SK-N-SH (cell line): ENCODE data around the gene MPO. TPM values are rescaled to one million over a fixed set of nuclear protein-coding genes. Genes with fewer than 3 reads are reported as not detected.

Experiments
- CTCF ChIA-PET: fragments of 300-600, 350-600 bp; formaldehyde crosslinking; extraction: SDS; loops from one replicate; lab custom pipeline; 2021; lab: Yijun Ruan, JAX
- POLR2A ChIA-PET: fragments of 350-600 bp; sonication (Branson Sonifier 250); formaldehyde crosslinking; extraction: SDS; loops from one replicate; lab custom pipeline; 2020; ENCODE audit warnings: antibody characterized with exemption, inconsistent platforms; lab: Yijun Ruan, JAX
- DNase-seq: peaks from one replicate; pipeline ENCODE4 v3.0.0; 2012
- H2AFZ ChIP-seq: fragments of 200-600 bp; sonication (generic); 2 replicates; pipeline ENCODE4 v1.8.1; 2016; ENCODE audit warnings: antibody characterized with exemption, mild to moderate bottlenecking, low read depth
- H3F3A ChIP-seq: fragments of 200-600 bp; sonication (generic); replicated peaks from 2 replicates; pipeline ENCODE3; 2016; ENCODE audit warnings: antibody characterized with exemption, mild to moderate bottlenecking; ENCODE audit not compliant: insufficient read depth
- H3K27ac ChIP-seq, 2 experiments: fragments of 200-500 bp in 1 of 2; fragments of 200-600 bp in 1 of 2; sonication (Bioruptor generic) in 1 of 2; sonication (generic), shearing (Covaris generic) in 1 of 2; 2 replicates each; pipeline versions ENCODE4 v1.5.1 to v1.6.1; 2014 to 2016; ENCODE audit warnings: low read depth in 2 of 2, inconsistent platforms in 1 of 2, low read length in 1 of 2, mild to moderate bottlenecking in 1 of 2, mixed read lengths in 1 of 2
- H3K27me3 ChIP-seq: fragments of 200-600 bp; sonication (generic), shearing (Covaris generic); 2 replicates; pipeline ENCODE4 v1.6.1; 2016; ENCODE audit warnings: mixed run types; ENCODE audit not compliant: insufficient read depth
- H3K36me3 ChIP-seq, 2 experiments: fragments of 200-500 bp in 1 of 2; fragments of 200-600 bp in 1 of 2; sonication (Bioruptor generic) in 1 of 2; sonication (generic) in 1 of 2; replicated peaks in 1 of 2; 2 replicates each; pipeline versions ENCODE3 to v1.5.1; 2014 to 2016; ENCODE audit warnings: low read length in 1 of 2, mild to moderate bottlenecking in 1 of 2; ENCODE audit not compliant: insufficient read depth in 2 of 2, control insufficient read depth in 1 of 2
- H3K4me1 ChIP-seq, 2 experiments: fragments of 200-500 bp in 1 of 2; fragments of 200-600 bp in 1 of 2; sonication (Bioruptor generic) in 1 of 2; sonication (generic), shearing (Covaris generic) in 1 of 2; 2 replicates each; pipeline versions ENCODE4 v1.5.1 to v1.6.1; 2014 to 2016; ENCODE audit warnings: low read depth in 1 of 2, low read length in 1 of 2, mixed run types in 1 of 2; ENCODE audit not compliant: insufficient read depth in 2 of 2, control insufficient read depth in 1 of 2
- H3K4me2 ChIP-seq: fragments of 200-600 bp; sonication (generic), shearing (Covaris generic); 2 replicates; pipeline ENCODE4 v1.6.1; 2017; ENCODE audit warnings: mixed run types
- H3K4me3 ChIP-seq, 2 experiments: fragments of 200-500 bp in 1 of 2; fragments of 200-600 bp in 1 of 2; sonication (Bioruptor generic) in 1 of 2; sonication (generic), shearing (Covaris generic) in 1 of 2; 2 replicates each; pipeline versions ENCODE4 v1.5.1 to v1.8.1; 2014 to 2016; ENCODE audit warnings: low read depth in 2 of 2, inconsistent platforms in 1 of 2, low read length in 1 of 2, mild to moderate bottlenecking in 1 of 2, mixed read lengths in 1 of 2, moderate library complexity in 1 of 2
- H3K79me2 ChIP-seq: fragments of 200-600 bp; sonication (generic); 2 replicates; pipeline ENCODE4 v1.8.1; 2017; ENCODE audit warnings: mild to moderate bottlenecking; ENCODE audit not compliant: insufficient read depth
- H3K9ac ChIP-seq: fragments of 200-600 bp; sonication (generic); 2 replicates; pipeline ENCODE4 v1.6.1; 2017; ENCODE audit warnings: mixed run types
- H3K9me2 ChIP-seq: fragments of 200-600 bp; sonication (generic); 2 replicates; pipeline ENCODE4 v1.6.1; 2017; ENCODE audit warnings: mixed run types
- H3K9me3 ChIP-seq: fragments of 200-600 bp; sonication (generic); 2 replicates; pipeline ENCODE4 v1.6.1; 2017; ENCODE audit warnings: mixed run types, mild to moderate bottlenecking, moderate library complexity
- H4K20me1 ChIP-seq: fragments of 200-600 bp; sonication (generic); 2 replicates; pipeline ENCODE4 v1.6.1; 2017; ENCODE audit warnings: mild to moderate bottlenecking, mixed run types; ENCODE audit not compliant: insufficient read depth
- CHD2 ChIP-seq: fragments of 150-350 bp; IDR thresholded peaks from 2 replicates; pipeline ENCODE4 v1.6.1; 2018; ENCODE audit warnings: low read length; ENCODE audit not compliant: partially characterized antibody
- ELF1 ChIP-seq: IDR thresholded peaks from 2 replicates; pipeline ENCODE4 v1.4.0; 2012
- EP300 ChIP-seq, 2 experiments: IDR thresholded peaks; 2 replicates each; pipeline versions ENCODE4 v1.4.0 to v1.6.1; 2012; ENCODE audit warnings: borderline replicate concordance in 1 of 2, low read depth in 1 of 2, low read length in 1 of 2
- EZH2phosphoT487 ChIP-seq: fragments of 200-600 bp; sonication (generic); IDR thresholded peaks from 2 replicates; pipeline ENCODE4 v1.6.1; 2017; ENCODE audit warnings: low read depth, mixed run types, mild to moderate bottlenecking, antibody characterized with exemption, moderate library complexity, borderline replicate concordance
- FOSL2 ChIP-seq: IDR thresholded peaks from 2 replicates; pipeline ENCODE4 v1.4.0; 2012; ENCODE audit warnings: low read depth, mild to moderate bottlenecking, moderate library complexity, borderline replicate concordance
- FOXJ3 ChIP-seq: sonication (generic); formaldehyde crosslinking; IDR thresholded peaks from 2 replicates; pipeline ENCODE4 v1.5.1; 2020; ENCODE audit warnings: mild to moderate bottlenecking, missing genetic modification reagents
- GATA2 ChIP-seq: sonication (generic); formaldehyde crosslinking; IDR thresholded peaks from 2 replicates; pipeline ENCODE4 v1.5.0; 2020; ENCODE audit warnings: mild to moderate bottlenecking, missing genetic modification reagents
- MEF2A ChIP-seq: IDR thresholded peaks from 2 replicates; pipeline ENCODE4 v1.4.0; 2012; ENCODE audit warnings: low read depth, borderline replicate concordance
- NFIC ChIP-seq: IDR thresholded peaks from 2 replicates; pipeline ENCODE4 v1.4.0; 2012; ENCODE audit warnings: borderline replicate concordance
- NRF1 ChIP-seq: IDR thresholded peaks from 2 replicates; pipeline ENCODE4 v1.6.1; 2012; ENCODE audit warnings: low read depth, mild to moderate bottlenecking, low read length
- RAD21 ChIP-seq: IDR thresholded peaks from 2 replicates; pipeline ENCODE4 v1.6.1; 2012; ENCODE audit warnings: mild to moderate bottlenecking, low read length
- RCOR1 ChIP-seq: fragments of 150-350 bp; IDR thresholded peaks from 2 replicates; pipeline ENCODE4 v1.6.1; 2017; ENCODE audit warnings: antibody characterized with exemption, low read length
- RFX5 ChIP-seq: IDR thresholded peaks from 2 replicates; pipeline ENCODE4 v1.6.1; 2012; ENCODE audit warnings: mild to moderate bottlenecking, improper control_type of control experiment, low read length
- RXRA ChIP-seq: IDR thresholded peaks from 2 replicates; pipeline ENCODE4 v1.4.0; 2012; ENCODE audit warnings: low read depth, mild to moderate bottlenecking, borderline replicate concordance
- TAF1 ChIP-seq: IDR thresholded peaks from 2 replicates; pipeline ENCODE4 v1.6.1; 2012; ENCODE audit warnings: low read depth, mild to moderate bottlenecking, low read length, moderate library complexity, borderline replicate concordance
- TCF12 ChIP-seq: IDR thresholded peaks from 2 replicates; pipeline ENCODE4 v1.4.0; 2012
- WGBS: methylation state at CpG from one replicate; pipeline ENCODE4 v1.1.6; 2017; ENCODE audit warnings: low lambda C conversion rate; 5-methylcytosine and 5-hydroxymethylcytosine counted together
- polyA plus RNA-seq, 3 experiments: library from polyadenylated mRNA; depleted of rRNA; stranded (reverse); fragments of >200 nt; gene quantifications; 2 replicates each; pipeline ENCODE4 v1.2.3, GENCODE V29; 2012
- TF ChIP-seq, protein P1 (sequence below): IDR thresholded peaks from 2 replicates; pipeline ENCODE4 v1.4.0; 2012; ENCODE audit warnings: low read depth, borderline replicate concordance
- TF ChIP-seq, protein P2 (sequence below): IDR thresholded peaks from 2 replicates; pipeline ENCODE4; 2012
- TF ChIP-seq, protein P3 (sequence below): fragments of 150-350 bp; IDR thresholded peaks from 2 replicates; pipeline ENCODE4 v1.6.1; 2016; ENCODE audit warnings: mild to moderate bottlenecking, low read depth, low read length
- TF ChIP-seq, protein P4 (sequence below): IDR thresholded peaks from 2 replicates; pipeline ENCODE4 v1.4.0; 2012; ENCODE audit warnings: low read depth

Gene MPO
- polyA plus RNA-seq, 1 of the 3 experiments (the other 2 are of a cell fraction): not detected

DNA sequence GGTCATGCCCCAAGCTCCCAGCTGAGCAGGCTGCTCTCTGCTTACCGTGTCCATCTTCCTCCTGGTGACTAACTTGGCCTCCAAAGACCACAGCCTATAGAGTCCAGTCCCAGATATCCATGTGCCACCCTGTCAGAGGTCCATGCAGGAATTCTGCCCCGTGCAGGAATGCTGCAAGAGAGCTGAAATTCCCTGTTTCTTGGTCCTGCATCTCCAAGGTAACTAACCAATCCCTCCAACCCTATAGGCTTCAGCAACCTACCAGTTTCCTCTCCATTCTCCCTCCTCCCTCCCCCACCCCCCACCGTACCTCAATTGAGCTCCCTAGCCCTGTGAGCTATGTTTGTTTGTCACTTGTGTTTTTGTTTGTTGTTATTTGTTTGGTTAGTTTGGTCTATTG is 52.1 kb downstream of the MPO start:
- POLR2A ChIA-PET: no interaction called here

DNA sequence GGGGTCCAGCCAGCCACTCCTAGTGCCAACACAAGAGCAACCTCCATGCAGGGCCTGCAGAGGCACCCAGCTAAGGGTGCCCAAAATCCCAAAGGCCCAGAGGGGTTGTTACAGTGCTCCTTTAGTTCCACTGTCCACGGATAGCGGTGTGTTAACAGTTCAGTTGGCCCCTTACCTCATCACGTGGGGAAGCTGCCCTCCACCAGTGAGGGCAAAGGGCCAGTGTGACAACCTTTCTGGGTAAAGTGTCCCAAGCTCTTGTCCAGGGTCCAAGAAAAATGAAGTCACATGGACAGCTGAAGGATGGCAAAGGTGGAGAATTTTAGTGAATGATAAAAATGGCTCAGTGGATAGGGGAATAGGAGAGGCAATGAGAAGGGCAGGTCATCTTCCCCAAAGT is 53.0 kb downstream of the MPO start:
- Histone ChIP-seq H3K9me3 (no peaks in the 10 kb centered on the region), H4K20me1 (no peaks in the 10 kb centered on the region), H3K9ac (no peak overlapping the region), H3K36me3 (no peaks in the 10 kb centered on the region), H3K27ac (no peak overlapping the region), H3K4me2 (no peak overlapping the region), H3F3A (peaks cover 14% of the 10 kb centered on the region), H3K4me3 (no peak overlapping the region), H2AFZ (no peak overlapping the region), H3K79me2 (no peaks in the 10 kb centered on the region), H3K27me3 (no peaks in the 10 kb centered on the region; the same call in 1 of the 2 replicates), H3K9me2 (no peaks in the 10 kb centered on the region), H3K4me1 (0 out of 4 replicates have a peak, but pooled peaks cover 0 to 3% of the 10 kb centered on the region in 2 experiments)
- ChIA-PET POLR2A (no interaction called here), CTCF (interaction anchor here (1.8 to 4.0 kb wide), 4 partner anchors 9 to 190 kb away, joined by 6 to 29 read pairs (median 8); partner anchors contain the start of genes MKS1 and RNF43)
- no peak for DNase-seq
- 57% methylated on average over 3 of the region's 3 CpGs for WGBS
- TF ChIP-seq, protein P1, sequence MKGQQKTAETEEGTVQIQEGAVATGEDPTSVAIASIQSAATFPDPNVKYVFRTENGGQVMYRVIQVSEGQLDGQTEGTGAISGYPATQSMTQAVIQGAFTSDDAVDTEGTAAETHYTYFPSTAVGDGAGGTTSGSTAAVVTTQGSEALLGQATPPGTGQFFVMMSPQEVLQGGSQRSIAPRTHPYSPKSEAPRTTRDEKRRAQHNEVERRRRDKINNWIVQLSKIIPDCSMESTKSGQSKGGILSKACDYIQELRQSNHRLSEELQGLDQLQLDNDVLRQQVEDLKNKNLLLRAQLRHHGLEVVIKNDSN: no peak
- TF ChIP-seq FOXJ3: no peak
- no peak for TF ChIP-seq EZH2phosphoT487
- no peak for TF ChIP-seq TCF12
- no peak for TF ChIP-seq EP300 (IDR thresholded peaks at IDR 0.05; ENCODE audit: borderline replicate concordance in 1 of 2, low read depth in 1 of 2, low read length in 1 of 2)
- TF ChIP-seq ELF1: no peak
- TF ChIP-seq NRF1: no peak
- no peak for TF ChIP-seq GATA2 (CRISPR knock-in tag)
- TF ChIP-seq, protein P2, sequence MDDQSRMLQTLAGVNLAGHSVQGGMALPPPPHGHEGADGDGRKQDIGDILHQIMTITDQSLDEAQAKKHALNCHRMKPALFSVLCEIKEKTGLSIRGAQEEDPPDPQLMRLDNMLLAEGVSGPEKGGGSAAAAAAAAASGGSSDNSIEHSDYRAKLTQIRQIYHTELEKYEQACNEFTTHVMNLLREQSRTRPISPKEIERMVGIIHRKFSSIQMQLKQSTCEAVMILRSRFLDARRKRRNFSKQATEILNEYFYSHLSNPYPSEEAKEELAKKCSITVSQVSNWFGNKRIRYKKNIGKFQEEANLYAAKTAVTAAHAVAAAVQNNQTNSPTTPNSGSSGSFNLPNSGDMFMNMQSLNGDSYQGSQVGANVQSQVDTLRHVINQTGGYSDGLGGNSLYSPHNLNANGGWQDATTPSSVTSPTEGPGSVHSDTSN: no peak
- TF ChIP-seq, protein P3, sequence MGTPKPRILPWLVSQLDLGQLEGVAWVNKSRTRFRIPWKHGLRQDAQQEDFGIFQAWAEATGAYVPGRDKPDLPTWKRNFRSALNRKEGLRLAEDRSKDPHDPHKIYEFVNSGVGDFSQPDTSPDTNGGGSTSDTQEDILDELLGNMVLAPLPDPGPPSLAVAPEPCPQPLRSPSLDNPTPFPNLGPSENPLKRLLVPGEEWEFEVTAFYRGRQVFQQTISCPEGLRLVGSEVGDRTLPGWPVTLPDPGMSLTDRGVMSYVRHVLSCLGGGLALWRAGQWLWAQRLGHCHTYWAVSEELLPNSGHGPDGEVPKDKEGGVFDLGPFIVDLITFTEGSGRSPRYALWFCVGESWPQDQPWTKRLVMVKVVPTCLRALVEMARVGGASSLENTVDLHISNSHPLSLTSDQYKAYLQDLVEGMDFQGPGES: no peak
- no peak for TF ChIP-seq RFX5
- no peak for TF ChIP-seq RAD21
- TF ChIP-seq, protein P4, sequence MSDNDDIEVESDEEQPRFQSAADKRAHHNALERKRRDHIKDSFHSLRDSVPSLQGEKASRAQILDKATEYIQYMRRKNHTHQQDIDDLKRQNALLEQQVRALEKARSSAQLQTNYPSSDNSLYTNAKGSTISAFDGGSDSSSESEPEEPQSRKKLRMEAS: no peak
- TF ChIP-seq FOSL2: no peak
- no peak for TF ChIP-seq RXRA
- no peak for TF ChIP-seq TAF1

More for the DNA sequence above, 52.1 kb downstream of the MPO start:
- peaks cover 10% of the 10 kb centered on the region for H3F3A ChIP-seq
- 0 out of 4 replicates have a peak, but pooled peaks cover 0 to 3% of the 10 kb centered on the region in 2 experiments for H3K4me1 ChIP-seq
- H3K27ac ChIP-seq: no peak overlapping the region
- 5% methylated on average over 3 of the region's 3 CpGs for WGBS
- H2AFZ ChIP-seq: no peak overlapping the region
- no peaks in the 10 kb centered on the region; the same call in 1 of the 2 replicates for H3K27me3 ChIP-seq
- H3K4me2 ChIP-seq: no peak overlapping the region
- H3K9ac ChIP-seq: no peak overlapping the region
- DNase-seq: no peak
- CTCF ChIA-PET: interaction anchor here (1.4 to 4.0 kb wide), 6 partner anchors 10 to 189 kb away, joined by 3 to 29 read pairs (median 6); partner anchors contain the start of genes MKS1 and RNF43
- no peak overlapping the region for H3K4me3 ChIP-seq
- H4K20me1 ChIP-seq: no peaks in the 10 kb centered on the region
- no peaks in the 10 kb centered on the region for H3K9me3 ChIP-seq
- no peaks in the 10 kb centered on the region for H3K9me2 ChIP-seq
- no peak for TF ChIP-seq TCF12
- TF ChIP-seq, protein P2: no peak
- no peak for TF ChIP-seq NFIC
- TF ChIP-seq, protein P4: no peak
- TF ChIP-seq CHD2: no peak
- TF ChIP-seq RCOR1: no peak
- TF ChIP-seq RAD21: no peak
- no peak for TF ChIP-seq GATA2 (CRISPR knock-in tag)
- TF ChIP-seq, protein P1: no peak
- TF ChIP-seq MEF2A: no peak
- H3K36me3 ChIP-seq: no peaks in the 10 kb centered on the region
- no peaks in the 10 kb centered on the region for H3K79me2 ChIP-seq
